HG03060 (cell line): ENCODE measurements around the gene HPSE2.

Experiments used
- ATAC-seq: cut with Tn5 transposase; IDR thresholded peaks from one replicate; pipeline ENCODE4 v1.9.1; 2021; ENCODE audit warnings: low read depth, moderate number of reproducible peaks; ENCODE audit not compliant: unreplicated experiment

The HPSE2 gene

DNA sequence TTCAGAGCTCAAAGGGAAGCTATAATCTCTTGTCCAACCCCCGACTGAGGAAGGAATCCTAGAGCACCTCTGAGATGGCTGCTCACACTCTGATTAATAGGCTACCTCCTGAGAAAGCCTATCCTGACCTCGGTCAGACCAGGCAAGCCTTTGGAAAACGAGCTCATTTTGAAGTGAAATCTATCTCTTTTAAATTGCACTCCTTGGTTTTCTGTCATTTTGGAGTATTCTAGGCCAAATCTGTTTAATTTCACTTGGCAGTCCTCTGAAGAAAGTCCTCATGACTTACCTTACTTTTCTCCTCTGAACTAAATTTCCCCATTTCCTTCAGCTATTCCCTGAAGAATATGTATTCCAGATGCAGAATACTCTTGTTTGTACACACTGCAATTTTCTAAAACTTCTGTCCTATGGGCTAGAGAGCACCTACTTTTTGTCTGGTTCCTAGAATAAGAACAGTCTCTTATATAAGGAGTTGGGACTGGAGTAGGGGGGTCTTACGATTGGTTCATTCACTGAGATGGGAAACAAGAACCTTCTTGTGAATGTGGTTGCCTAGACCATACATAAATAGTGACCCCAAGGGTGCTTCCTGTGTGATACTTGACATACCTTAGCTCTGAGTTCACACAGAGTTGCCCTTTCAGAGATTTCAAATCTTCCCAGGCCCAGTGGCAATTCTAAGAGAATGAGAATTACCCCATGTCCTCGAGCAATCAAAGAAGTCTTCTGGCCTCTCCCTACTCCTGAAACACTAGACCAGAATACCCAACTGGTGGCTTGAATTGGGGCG, 757.0 kb downstream of the HPSE2 start:
- no peak for ATAC-seq

DNA sequence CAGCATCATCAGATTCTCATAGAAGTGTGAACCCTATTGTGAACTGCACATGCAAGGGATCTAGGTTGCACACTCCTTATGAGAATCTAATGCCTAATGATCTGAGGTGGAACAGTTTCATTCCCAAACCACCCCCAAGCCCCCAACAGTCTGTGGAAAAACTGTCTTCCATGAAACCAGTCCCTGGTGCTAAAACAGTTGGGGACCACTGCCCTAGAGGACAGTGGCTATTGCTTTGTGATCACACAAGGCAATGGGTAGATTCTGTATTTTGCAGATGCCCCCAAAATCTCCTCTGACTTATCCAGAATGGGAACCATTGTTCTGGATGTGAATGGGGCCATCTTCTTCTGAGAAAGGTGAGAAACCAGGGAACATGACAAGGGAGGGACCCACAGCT, 757.8 kb downstream of the HPSE2 start:
- no peak for ATAC-seq

DNA sequence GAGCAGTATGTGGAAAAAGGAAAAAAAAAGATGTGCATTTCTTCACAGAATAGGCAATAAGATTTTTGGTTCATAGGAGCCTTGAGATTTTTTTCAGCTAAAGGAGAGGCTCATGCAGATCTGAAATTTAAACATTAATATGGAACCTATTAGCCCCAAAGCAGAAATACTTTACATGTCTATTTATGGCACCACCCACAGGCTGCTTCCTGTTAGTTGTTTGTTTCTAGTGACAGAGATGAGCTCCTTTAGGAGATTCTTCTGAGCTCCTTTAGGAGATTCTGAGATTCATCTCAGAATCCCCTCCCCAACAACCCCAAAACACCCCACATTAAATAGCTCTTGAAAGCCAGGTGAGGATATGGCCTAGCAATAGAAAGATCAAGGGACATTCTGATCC, 761.0 kb downstream of the HPSE2 start:
- ATAC-seq = no peak

DNA sequence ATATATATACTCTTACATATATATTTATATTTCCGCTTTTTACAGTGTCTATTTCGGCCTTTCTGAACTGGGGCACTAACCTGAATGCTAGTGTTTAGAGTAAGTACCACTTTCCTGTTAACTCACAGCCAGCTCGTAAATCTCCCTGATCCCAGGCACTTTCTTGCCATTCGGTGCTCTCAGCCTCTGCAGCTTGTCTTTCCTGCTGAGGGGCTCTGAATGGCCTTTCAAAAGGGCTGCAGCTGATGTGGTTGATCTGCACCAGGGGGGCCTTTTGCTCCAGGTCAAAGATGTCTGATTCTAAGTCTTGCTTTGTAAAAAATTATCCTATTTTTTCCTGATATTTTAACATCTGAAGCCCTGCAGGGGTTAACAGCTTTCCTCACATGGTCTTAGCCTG, 763.5 kb downstream of the HPSE2 start:
- no peak for ATAC-seq

DNA sequence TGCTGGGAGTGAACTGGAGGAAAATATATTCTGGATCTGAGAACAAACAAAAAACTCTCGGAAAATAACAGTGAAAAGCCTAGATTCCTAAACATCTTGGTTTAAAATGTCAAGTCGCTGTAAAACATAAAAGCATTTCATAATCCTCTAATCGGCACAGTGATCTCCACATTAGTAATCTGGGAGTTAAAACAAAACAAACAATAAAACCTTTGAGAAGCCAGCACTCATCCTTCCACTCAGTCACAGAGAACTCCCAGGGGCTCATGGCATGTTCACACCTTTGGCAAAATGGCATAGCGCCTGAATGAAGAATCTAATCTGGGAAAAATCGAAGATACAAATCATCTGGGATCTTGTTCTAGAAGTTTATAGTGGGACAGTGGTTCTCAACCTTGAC, 764.8 kb downstream of the HPSE2 start:
- no peak for ATAC-seq

DNA sequence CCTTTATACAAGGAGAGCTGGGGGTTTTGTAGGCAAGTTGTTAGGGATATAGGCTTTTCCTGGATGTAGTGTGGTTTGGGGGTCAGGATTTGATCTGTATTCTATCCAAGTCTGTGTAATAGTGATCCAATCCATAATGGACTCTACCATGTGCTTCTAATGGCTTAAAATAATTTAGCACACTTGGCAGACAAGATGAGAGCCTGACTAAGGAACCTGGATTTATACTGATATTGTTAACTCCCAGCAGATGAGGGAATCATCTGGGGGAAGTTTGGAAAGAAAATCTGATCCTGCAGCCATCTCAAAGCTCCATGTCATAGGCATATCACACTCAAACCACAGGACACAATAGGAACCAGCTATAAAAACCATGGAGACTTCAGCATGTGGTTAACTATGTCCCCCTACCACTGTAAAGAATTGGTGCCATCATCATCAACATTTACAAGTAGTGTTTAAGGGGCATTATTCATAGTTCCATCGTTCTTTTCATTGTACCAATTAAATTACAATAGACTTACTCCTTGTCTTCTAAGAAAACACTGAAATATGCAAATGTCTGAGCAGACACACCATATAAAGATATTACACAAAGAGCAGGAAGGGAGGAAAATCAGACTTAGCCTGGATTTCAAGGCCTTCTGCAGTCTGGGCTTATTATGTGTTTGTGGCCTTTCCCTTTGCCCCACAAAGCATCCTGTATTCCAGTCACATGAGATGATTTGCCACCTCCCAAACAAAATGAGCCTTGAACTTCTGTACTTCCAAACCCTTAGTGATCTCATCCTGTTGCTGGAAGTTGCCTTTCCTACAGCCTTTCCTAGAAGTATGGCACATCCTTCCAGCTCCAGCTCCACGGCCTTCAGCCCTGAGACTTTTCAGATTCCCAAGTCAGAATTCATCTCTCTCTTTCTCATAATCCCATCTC, 766.4 kb downstream of the HPSE2 start:
- no peak for ATAC-seq

DNA sequence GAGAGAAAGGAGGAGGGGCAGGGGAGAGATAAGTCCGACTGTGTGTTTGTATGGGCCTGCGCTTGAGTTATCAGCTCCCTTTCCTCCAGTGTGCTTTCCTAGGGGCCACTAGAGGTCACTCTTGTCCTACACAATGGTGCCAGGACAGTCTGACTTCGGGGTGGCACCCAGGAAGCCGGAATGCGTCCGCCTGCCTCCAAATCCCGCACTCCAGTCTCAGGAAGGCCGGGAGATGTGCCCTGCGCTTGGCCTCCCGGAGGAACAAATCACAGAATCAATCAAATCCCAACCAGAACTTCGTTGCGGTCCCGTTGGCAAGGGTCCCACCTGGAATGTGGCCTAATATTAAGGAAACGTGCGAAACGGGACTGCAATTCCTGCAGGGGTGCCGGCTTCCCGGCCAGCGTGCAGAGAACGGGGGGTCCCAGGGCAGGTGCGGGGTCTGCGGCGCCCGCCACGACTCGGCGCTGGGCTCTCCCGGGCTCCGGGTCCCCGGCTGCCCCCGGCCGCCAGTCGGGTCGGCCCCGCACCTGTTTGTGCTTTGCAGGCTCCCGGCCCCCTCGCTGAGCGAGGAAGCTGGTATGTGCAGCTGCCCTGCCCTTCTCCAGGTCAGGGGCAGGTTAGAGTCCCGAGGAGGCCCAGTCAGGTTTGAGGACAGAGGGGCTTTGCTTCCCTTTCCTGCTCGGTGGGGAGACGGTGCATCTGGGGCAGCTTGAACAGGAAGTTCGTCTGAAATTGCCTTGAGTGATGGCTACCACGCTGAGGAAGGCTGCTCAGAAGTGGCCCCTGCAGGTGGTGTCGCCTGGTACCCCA, 767.9 kb downstream of the HPSE2 start:
- peak; percentile 91 for ATAC-seq

DNA sequence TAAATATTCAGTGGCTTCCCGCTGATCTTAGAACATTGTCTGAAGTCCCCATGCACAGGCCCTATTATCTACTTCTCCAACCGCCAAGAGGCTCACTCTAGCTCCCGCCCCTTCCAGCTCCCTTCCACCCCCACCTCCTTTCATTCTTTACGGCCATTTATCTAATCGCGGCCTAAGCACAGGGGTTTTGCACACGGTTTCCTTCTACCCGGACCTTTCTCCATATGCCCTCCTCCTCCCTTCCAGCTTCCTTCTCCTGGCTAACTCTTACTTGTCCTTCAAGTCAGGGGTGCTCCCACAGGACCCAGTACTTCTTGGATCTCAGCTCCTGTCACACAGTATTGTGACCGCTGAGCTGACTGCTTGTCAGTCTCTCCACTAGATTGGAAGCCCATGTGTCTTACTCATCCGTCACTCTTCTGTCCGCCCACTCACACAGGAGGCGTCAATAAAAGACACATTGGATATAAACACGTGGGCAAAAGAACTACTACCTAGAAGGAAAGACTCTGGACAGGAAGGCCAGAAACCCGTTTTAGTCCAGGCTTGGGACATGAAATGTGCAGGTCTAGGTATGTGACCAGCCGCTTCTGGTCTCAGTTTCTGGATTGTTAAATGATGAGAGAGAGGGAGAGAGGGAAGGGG, 768.7 kb downstream of the HPSE2 start:
- ATAC-seq = no peak

DNA sequence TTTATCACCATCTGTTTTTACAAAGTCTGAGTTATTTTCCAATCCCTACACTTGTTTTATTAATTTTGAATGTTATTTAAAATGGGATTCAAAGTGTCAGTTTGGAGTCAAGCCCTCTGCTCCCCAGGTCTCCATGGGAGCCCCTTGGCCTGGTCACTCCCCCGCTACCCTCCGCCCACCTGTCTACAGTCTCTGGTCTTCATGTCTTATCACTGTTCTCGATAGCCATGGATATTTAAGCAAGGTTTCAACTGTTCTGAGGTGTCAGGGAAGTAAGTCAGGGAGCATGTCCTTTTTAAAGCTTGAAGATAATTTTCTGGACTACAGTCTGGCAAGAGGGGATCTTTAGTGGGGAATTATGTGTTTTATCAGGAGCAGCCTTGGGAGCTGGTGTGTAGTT, 769.8 kb downstream of the HPSE2 start:
- ATAC-seq = no peak

DNA sequence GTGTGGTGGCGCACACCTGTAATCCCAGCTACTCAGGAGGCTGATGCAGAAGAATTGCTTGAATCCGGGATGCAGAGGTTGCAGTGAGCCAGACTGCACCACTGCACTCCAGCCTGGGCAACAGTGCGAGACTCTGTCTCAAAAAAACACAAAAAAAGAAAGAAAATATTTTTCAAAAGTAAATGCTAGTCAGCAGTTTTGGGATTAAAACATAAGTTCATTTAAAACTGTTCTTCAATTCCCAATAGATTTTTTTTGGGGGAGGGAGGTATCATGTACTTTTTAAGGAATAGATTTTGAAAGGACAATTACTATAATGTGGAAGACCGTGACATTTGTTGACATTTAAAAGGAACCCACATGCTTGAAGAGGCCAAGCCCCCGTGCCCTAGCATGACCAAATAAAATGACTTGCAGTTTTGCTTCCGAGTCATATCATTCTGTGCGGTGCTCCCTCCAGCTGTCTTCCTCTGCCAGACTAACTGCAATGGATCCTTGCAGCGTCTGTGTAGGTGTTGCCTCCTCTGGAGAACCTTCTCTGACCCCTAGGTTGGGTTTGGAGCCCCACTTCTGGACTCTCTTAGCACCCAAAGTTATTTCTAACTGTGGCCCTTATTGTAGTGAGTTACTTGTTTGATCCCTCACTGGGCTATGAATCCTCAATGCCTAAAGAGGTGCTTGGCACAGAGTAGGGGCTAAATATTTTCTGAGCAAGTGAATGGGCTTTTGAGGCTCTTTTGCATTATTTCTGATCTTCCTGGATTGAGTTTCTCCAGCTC, 771.5 kb downstream of the HPSE2 start:
- ATAC-seq = no peak

DNA sequence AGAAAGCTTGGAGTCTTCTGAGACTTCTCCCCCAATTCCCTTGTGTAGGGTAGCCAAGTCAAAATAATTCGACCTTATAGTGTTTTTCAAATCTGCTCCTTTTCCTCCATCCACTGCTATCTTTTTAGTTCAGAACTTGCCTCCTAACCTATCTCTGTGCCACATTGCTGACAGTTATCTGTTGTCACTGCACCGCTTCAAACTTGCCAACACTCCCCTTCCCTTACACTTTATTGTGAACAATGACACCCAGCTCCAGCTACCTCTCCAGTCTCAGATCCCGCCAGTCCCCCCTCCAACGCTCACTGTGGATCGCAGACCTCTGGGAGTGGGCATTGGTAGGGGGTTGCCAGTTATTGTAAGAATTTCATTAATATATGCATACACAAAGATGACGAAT, 772.6 kb downstream of the HPSE2 start:
- ATAC-seq = no peak

DNA sequence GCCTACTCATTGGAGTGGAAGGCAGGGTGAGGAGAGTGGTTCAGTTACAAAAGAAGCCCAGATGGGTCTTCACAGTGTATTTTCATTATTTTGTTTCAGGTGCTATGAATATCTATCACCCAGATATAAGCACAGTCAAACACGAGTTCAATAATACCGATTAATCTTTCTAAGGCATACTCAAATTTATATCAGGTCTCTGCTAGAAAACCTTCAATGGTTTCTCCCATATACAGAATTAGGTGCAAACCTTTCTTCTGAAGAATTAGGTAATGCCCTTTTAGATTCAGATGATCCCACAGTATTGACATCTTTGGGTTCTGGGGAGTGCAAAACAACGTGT, 774.2 kb downstream of the HPSE2 start:
- ATAC-seq = no peak

DNA sequence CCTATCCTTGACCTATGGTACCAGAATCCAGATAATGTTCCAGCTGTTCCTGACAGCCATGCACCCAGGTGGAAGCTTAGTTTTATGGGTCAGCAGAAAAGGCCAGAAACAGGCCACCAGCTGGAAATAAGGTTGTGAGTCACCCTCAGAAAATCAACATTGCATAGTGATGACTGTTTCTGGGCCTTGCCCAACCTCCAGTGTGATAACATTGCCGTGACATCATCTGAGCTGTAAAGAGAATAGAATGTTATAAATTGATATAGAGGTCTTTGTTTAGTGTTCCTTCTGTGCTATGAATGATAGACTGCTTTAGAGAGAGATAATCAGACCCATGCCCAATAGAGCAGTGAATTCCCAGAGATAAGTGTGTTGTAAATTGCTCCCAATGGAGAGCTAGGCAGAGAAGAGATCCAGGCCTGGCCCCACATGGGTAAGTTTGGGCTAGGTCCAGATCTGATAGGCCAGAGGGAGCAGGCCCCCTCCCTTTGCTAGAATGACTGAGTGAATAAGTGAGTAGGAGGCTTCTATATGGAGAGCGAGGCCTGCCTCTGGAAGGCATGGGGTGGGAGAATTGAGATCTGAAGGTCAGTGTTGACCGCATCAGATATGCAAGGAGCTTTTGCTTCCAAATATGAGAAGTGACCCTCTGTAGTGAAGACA, 774.7 kb downstream of the HPSE2 start:
- no peak for ATAC-seq

DNA sequence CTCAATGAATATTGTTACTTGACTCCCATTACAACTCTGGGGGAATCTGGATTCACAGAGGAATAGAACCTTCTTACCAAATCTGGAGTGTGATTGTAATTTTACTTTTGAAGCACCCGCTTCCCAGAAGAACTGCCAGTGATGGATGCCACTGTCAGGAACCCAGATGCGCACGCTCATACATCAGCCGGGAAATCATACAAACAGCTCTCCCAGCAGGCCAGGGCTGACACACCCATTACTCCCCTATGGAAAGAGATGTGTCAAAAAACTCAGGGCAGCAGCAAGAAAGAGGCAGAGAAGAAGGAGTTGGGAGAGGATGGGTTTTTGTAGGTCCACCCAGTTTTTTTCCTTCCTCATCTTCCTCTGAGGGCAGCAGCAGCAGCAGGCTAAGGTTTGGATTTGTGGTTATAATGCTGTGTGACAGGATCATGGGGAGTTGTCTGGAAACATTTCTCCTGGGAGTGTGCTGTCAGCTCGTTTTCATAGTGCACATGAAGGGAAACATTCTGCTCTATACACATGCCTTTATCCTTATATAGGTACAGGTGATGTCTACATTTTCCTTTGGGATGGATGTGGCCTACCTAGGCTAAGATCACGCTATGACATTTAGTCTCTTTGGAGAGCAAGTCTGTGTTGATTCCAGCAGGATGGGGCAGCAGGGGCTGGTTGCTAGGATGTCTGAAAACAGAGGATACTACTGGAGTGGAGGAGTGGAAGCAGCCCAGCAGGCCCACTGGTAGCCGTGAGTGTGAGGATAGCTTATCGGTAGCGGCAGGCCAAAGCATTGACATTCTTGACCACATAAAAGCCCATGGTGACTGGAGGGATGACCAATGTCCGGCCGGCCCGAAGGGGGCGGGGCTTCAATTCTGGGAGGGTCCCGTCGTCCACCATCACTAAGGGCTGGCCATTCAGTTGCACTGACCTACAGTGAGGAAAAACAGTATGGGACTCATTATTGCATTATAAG, 776.6 kb downstream of the HPSE2 start:
- no peak for ATAC-seq

DNA sequence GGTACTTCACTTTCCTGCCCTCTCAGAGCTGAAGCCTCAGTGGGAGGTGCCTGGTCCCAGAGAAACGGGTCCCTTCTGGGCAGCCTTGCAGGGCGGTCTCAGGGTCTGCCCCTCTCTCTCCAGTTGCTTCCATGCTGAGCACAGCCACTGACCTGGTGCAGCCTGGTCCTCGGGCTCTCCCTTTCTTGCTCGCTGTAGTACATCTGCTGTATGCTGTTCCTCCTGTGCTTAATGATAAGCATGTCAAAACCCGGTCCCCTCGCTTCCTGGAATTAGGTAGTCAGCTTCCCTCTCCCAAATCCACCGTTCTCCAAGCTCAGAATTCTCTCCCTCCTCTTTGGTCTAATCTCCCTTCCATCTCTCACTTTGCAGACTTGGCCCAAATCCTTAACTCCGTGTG, 777.9 kb downstream of the HPSE2 start:
- ATAC-seq = no peak

DNA sequence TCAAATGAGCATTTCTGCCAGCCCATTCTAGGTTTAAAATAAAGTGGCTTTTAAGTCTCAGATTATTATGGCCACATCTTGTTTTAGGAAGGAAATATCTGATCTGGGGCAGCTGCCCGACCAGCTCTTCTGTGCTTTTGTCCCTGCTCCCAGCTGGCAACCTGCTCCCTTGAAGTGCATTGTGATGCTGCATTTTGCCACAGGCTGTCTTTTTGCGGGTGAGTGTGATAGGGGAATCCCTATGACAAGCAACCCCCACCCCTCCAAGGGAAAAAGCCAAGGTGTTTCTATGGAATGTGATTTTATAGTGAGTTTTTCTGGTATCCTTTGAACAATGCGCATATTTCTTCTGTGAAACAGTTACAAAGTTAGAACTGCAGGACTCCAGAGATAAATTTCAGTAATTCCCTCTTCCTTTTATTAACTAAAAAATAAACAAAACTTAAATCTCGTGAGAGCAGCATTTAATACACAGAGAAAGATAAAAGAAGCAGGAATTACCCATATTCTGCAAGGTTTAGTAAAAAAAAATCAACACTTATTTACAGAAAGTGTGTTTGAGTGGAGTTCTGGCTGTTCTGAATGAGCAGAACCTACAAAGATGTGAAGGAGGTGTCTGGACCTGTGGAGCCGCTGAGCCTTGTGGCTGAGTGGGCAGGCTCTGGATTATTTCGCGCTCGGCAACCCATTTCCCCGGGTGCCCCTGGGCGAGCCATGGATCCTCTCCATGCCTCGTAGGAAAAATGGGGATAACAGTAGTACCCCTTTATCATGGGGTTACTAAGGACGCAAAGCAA, 778.8 kb downstream of the HPSE2 start:
- ATAC-seq = no peak

DNA sequence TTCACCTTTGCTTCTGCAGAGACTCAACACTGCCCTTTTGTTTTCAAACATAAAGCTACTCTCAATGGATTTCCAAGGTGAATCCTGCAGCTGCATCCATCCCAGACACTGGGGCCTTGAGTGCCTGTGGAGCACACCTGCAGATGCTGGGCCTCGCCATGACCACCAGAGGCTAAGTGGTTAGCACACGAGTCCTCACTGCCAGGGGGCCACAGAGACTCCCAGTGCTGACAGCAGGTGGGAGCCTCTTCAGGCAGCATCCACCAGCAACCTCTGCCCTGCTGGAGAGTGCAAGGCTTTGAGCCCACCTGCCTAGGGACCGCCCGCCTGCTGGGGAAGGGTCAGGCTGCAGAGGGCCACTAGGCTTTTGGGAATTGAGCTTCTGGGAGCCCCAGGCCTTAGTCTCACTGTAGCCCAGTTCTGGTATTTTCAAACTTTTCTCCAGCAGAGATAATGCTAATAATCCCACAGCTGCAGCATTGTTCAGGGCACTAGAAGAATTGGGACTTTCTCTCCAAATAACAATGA, 779.5 kb downstream of the HPSE2 start:
- ATAC-seq = no peak
